Lower lobe of right lung (tissue), 2 donors: ENCODE results near the gene APLNR. TPM values are rescaled to one million over a fixed set of nuclear protein-coding genes. Genes with fewer than 3 reads are reported as not detected.
"Not testable (repeated sequence)": the region's sequence is repeated elsewhere in the genome, so short reads cannot be mapped to it uniquely, and the experiment has no call there.

ENCODE experiments used
- ATAC-seq, 2 donors: fragments of 200-7000 bp; cut with Tn5 transposase; one replicate each; pipeline ENCODE4 v1.9.1; 2020 to 2022; ENCODE audit warnings: mild to moderate bottlenecking in 2 of 2, moderate library complexity in 2 of 2
- DNase-seq: peaks from one replicate; pipeline ENCODE4 v3.0.0-alpha.2; 2020
- H3K27ac ChIP-seq: fragments of 200-600 bp; one replicate; pipeline ENCODE4 v1.8.0; 2022
- H3K27me3 ChIP-seq: fragments of 200-600 bp; one replicate; pipeline ENCODE4 v1.8.0; 2022; ENCODE audit warnings: low read depth
- H3K36me3 ChIP-seq: fragments of 200-600 bp; one replicate; pipeline ENCODE4 v1.8.0; 2022; ENCODE audit warnings: mild to moderate bottlenecking
- H3K4me1 ChIP-seq: fragments of 200-600 bp; one replicate; pipeline ENCODE4 v1.8.0; 2022
- H3K4me3 ChIP-seq: fragments of 200-600 bp; one replicate; pipeline ENCODE4 v1.8.0; 2022; ENCODE audit warnings: mild to moderate bottlenecking
- H3K9me3 ChIP-seq: fragments of 200-600 bp; one replicate; pipeline ENCODE4 v1.8.0; 2022
- CTCF ChIP-seq: fragments of 200-600 bp; IDR thresholded peaks from one replicate; pipeline ENCODE4 v1.8.0; 2022; ENCODE audit warnings: antibody characterized with exemption, mild to moderate bottlenecking
- intact Hi-C: fragments of 100-400 bp; cut with DNase I; formaldehyde crosslinking; loops from one replicate; pipeline ENCODE4 v1.11.0; 2022
- long read RNA-seq: library from polyadenylated mRNA; unstranded; transcript quantifications from one replicate; pipeline ENCODE4 v2.0.0, GENCODE V29; 2021
- total RNA-seq: library from RNA; stranded (reverse); fragmentation: NEBNext Ultra II Directional; extraction: Animal tissue kit (Norgen Biotek cat#: 25700); gene quantifications from one replicate; pipeline ENCODE4 v1.2.1, GENCODE V29; 2021
- donor health status: DM: no; HTN: yes; CAD: no; lungs with severe emphysema.

APLNR gene
- 4.1 TPM for total RNA-seq
- long read RNA-seq, transcript APLNR-202 (1 exons, 3,609 nt): major isoform, 11 of 11 reads
- long read RNA-seq, partial matches to known transcripts: 0 of 11 reads
- long read RNA-seq, other reads (novel, unspliced or antisense): 0 of 11 reads

DNA sequence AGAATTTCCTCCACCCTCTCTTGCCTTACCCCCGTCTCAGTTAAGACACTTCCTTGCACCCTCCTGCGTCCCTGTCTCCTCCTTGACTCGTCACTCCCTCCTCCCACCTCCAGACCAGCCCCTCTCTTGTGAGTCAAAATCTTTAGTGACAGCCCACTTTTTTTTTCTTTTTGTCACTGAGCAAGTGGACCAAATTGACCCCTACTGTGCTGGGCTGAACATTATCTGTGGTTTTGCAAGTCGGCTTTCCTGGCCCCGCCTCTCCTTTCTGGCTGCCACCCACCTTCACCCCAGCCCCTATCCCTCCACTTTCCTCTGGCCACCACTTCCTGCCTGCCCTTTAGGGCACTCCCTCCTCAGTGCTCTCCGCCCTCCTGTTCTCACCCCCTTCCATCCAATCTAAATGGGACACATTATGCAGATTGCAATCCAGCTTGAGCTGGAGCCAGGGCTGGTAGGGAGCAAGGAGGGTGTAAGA lies at the start of gene APLNR:
TSS of gene APLNR (minus strand) at position 47 of the 478 bp plus-strand sequence. CDS start 246 bp downstream, outside the sequence.
- ATAC-seq (no peak), DNase-seq (no peak)
- Histone ChIP-seq H3K9me3 (no peaks in the 10 kb centered on the region), H3K36me3 (no peaks in the 10 kb centered on the region), H3K27me3 (no peaks in the 10 kb centered on the region), H3K4me1 (no peaks in the 10 kb centered on the region), H3K4me3 (peak within 1 kb of the TSS; percentile 19), H3K27ac (no peak within 1 kb of the TSS)
- TF ChIP-seq CTCF: no peak
- intact Hi-C loops: no loop called here

DNA sequence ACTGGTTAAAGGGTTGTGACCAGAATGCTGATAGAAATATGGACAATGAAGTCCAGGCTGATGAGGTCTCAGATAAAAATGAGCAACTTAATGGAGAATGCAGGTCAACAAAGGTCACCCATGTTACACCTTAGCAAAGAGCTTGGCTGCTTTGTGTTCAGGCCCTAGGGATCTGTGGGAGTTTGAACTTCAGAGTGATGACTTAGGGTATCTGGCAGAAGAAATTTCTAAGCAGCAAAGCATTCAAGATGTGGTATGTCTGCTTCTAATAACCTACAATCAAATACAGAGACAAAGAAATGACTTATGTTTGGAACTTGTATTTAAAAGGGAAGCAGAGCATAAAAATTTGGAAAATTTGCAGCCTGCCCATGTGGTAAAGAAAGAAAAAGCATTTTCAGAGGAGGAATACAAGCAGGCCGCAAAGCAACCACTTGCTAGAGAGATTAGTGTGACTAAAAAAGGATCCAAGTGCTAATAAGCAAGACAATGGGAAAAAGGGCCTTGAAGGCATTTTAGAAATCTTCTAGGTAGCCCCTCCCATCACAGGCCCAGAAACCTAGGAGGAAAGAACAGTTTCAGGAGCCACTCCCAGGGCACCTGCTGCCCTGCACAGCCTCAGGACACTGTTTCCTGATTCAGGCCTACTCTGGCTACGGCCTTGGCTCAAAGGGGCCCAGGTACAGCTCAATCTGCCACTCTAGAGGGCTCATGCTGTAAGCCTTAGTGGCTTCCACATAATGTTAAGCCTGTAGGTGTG lies 46.4 kb upstream of the APLNR start:
- Histone ChIP-seq H3K9me3 (no peaks in the 10 kb centered on the region), H3K4me3 (no peak overlapping the region), H3K27ac (no peak overlapping the region), H3K27me3 (no peaks in the 10 kb centered on the region), H3K4me1 (peaks cover 12% of the 10 kb centered on the region), H3K36me3 (no peaks in the 10 kb centered on the region)
- intact Hi-C loops: no loop called here
- TF ChIP-seq CTCF: no peak
- ATAC-seq: peak in 1 of 2 donors; percentile 13
- no peak for DNase-seq

DNA sequence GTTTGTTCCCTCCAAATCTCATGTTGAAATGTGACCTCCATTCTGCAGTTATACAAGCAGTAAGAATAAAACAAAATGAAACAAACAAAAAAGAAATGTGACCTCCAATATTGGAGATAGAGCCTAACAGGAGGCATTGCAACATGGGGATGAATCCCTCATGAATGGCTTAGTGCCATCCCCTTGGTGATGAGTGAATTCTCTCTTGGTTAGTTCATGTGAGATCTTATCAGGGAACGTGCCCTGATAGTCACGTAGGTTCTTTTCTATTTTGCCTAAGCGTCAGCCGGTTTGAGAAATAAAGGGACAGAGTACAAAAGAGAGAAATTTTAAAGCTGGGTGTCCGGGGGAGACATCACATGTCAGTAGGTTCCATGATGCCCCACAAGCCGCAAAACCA lies 44.5 kb upstream of the APLNR start:
- H3K4me3 ChIP-seq: not testable (repeated sequence)

GRCh38 chr11:57279116-57279515 lies 42.1 kb upstream of the APLNR start:
- Histone ChIP-seq H3K9me3 (no peaks in the 10 kb centered on the region), H3K4me1 (peaks cover 34% of the 10 kb centered on the region), H3K27ac (no peak overlapping the region), H3K36me3 (no peaks in the 10 kb centered on the region), H3K27me3 (no peaks in the 10 kb centered on the region), H3K4me3 (no peak overlapping the region)
- no peak for TF ChIP-seq CTCF
- DNase-seq (no peak), ATAC-seq (no peak)
- intact Hi-C loops: no loop called here

More for the DNA sequence above, 44.5 kb upstream of the APLNR start:
- H3K9me3 ChIP-seq, ATAC-seq, intact Hi-C loops, H3K27ac ChIP-seq, H3K36me3 ChIP-seq, H3K27me3 ChIP-seq, DNase-seq: not testable (repeated sequence)
- peaks cover 30% of the 10 kb centered on the region for H3K4me1 ChIP-seq

- DNase-seq: no peak
- H3K36me3 ChIP-seq: no peaks in the 10 kb centered on the region
- intact Hi-C loops: no loop called here
- H3K4me1 ChIP-seq: peaks cover 34% of the 10 kb centered on the region
- peak overlapping the region; percentile 67 for H3K27ac ChIP-seq
- peaks cover 1% of the 10 kb centered on the region for H3K9me3 ChIP-seq
- no peak overlapping the region for H3K4me3 ChIP-seq
- no peak for ATAC-seq
- no peaks in the 10 kb centered on the region for H3K27me3 ChIP-seq
- no peak for TF ChIP-seq CTCF
Measured at GRCh38 chr11:57278721-57279095, 41.7 kb upstream of the APLNR start.
